Astrocyte (in vitro differentiated cells and primary cell): ENCODE measurements around the gene PPP1CC. TPM values are rescaled to one million over a fixed set of nuclear protein-coding genes. Genes with fewer than 3 reads are reported as not detected.
A peak's percentile ranks its signal among the peaks of the same experiment; 100 is the strongest.

ENCODE experiments used
- DNase-seq: peaks from one replicate; pipeline ENCODE4 v3.0.0-alpha.2; 2010; ENCODE audit warnings: low read depth
- FAIRE-seq: peaks from 2 replicates; lab custom pipeline; 2011; peaks lifted over from hg19 to GRCh38; lab: Jason Lieb, UNC
- H2AFZ ChIP-seq: 2 replicates; pipeline ENCODE4 v1.6.0; 2012; ENCODE audit warnings: low read depth, low read length, inconsistent platforms
- H3K27ac ChIP-seq: 2 replicates; pipeline ENCODE4 v1.5.1; 2011; ENCODE audit warnings: low read depth, low read length, inconsistent platforms
- H3K27me3 ChIP-seq: 2 replicates; pipeline ENCODE4 v1.6.0; 2011; ENCODE audit warnings: low read length, inconsistent platforms; ENCODE audit not compliant: insufficient read depth
- H3K36me3 ChIP-seq: 2 replicates; pipeline ENCODE4 v1.5.1; 2011; ENCODE audit warnings: low read length, inconsistent platforms; ENCODE audit not compliant: insufficient read depth
- H3K4me1 ChIP-seq: 2 replicates; pipeline ENCODE4 v1.5.1; 2011; ENCODE audit warnings: low read length, inconsistent platforms; ENCODE audit not compliant: insufficient read depth
- H3K4me2 ChIP-seq: 2 replicates; pipeline ENCODE4 v1.6.0; 2012; ENCODE audit warnings: low read length, inconsistent platforms
- H3K4me3 ChIP-seq: 2 replicates; pipeline ENCODE4 v1.5.1; 2011; ENCODE audit warnings: low read depth, mild to moderate bottlenecking, low read length, inconsistent platforms; ENCODE audit not compliant: insufficient read depth
- H3K79me2 ChIP-seq: 2 replicates; pipeline ENCODE4 v1.6.0; 2012; ENCODE audit warnings: mild to moderate bottlenecking, low read length, inconsistent platforms; ENCODE audit not compliant: insufficient read depth
- H3K9ac ChIP-seq: 2 replicates; pipeline ENCODE4 v1.6.0; 2012; ENCODE audit warnings: mild to moderate bottlenecking, low read length, inconsistent platforms
- H3K9me3 ChIP-seq: 2 replicates; pipeline ENCODE4 v1.5.1; 2012; ENCODE audit warnings: low read depth, mild to moderate bottlenecking, low read length, inconsistent platforms; ENCODE audit not compliant: insufficient read depth
- H4K20me1 ChIP-seq: 2 replicates; pipeline ENCODE4 v1.6.0; 2012; ENCODE audit warnings: low read length, inconsistent platforms; ENCODE audit not compliant: insufficient read depth
- H3K27ac Mint-ChIP-seq: one replicate; pipeline ENCODE4 v1.8.0; 2021; ENCODE audit warnings: mild to moderate bottlenecking, mixed read lengths; ENCODE audit not compliant: unreplicated experiment
- H3K27me3 Mint-ChIP-seq: one replicate; pipeline ENCODE4 v1.8.0; 2021; ENCODE audit warnings: low read depth, mixed read lengths; ENCODE audit not compliant: unreplicated experiment
- H3K36me3 Mint-ChIP-seq: one replicate; pipeline ENCODE4 v1.8.0; 2021; ENCODE audit warnings: low read depth, mixed read lengths; ENCODE audit not compliant: unreplicated experiment
- H3K4me1 Mint-ChIP-seq: one replicate; pipeline ENCODE4 v1.8.0; 2021; ENCODE audit warnings: low read depth, mixed read lengths; ENCODE audit not compliant: unreplicated experiment
- H3K4me3 Mint-ChIP-seq: one replicate; pipeline ENCODE4 v1.8.0; 2021; ENCODE audit warnings: mild to moderate bottlenecking, moderate library complexity, mixed read lengths; ENCODE audit not compliant: unreplicated experiment
- H3K9me3 Mint-ChIP-seq: one replicate; pipeline ENCODE4 v1.8.0; 2021; ENCODE audit warnings: mild to moderate bottlenecking, mixed read lengths; ENCODE audit not compliant: unreplicated experiment
- CTCF ChIP-seq: IDR thresholded peaks from 2 replicates; pipeline ENCODE4 v1.5.1; 2011; ENCODE audit warnings: low read depth, mild to moderate bottlenecking, inconsistent platforms, low read length, moderate library complexity; ENCODE audit not compliant: insufficient read depth
- EZH2 ChIP-seq: IDR thresholded peaks from 2 replicates; pipeline ENCODE4 v1.6.1; 2012; ENCODE audit warnings: mild to moderate bottlenecking, low read length, inconsistent platforms; ENCODE audit not compliant: insufficient read depth
- total RNA-seq: library from RNA; stranded (reverse); gene quantifications from 2 replicates; pipeline ENCODE4 v1.2.1, GENCODE V29; 2021

The PPP1CC gene
- total RNA-seq, 1 donor from 2014 or later, result 107 TPM

DNA sequence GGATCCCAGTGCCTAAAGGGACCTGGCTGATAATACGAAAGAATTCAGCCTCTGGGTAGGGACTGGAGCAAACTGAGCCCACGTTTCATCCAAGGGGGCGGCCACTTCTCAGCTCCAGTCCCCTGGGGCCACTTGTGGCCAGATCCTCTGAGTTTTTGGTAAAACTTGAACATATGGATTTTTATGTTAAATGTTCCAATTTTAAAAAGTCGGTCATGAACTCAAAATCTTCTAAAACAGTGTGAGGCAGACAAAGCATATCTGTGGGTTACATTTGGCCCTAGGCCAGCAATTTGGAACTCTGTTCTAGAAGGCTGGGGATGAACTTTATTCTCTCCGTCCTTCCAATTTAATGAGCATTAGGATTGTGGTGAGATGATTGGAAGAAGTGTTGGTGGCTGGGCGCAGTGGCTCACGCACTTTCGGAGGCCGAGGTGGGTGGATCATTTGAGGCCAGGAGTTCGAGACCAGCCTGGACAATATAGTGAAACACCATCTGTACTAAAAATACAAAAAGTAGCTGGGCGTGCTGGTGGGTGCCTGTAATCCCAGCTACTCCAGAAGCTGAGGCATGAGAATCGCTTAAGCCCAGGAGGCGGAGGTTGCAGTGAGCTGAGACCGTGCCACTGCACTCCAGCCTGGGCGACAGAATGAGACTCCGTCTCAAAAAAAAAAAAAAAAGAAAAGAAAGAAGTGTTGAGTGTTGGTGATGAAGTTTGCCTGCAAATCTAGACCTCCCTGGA lies 3.0 kb upstream of the PPP1CC start:
- Histone ChIP-seq H3K9me3 (no peaks in the 10 kb centered on the region), H3K9ac (no peak overlapping the region), H4K20me1 (peaks cover 14% of the 10 kb centered on the region), H2AFZ (no peak overlapping the region), H3K27me3 (no peaks in the 10 kb centered on the region), H3K79me2 (peaks cover 20% of the 10 kb centered on the region), H3K27ac (no peak overlapping the region), H3K4me3 (no peak overlapping the region), H3K4me2 (no peak overlapping the region), H3K4me1 (peaks cover 17% of the 10 kb centered on the region), H3K36me3 (no peaks in the 10 kb centered on the region)
- no peak for TF ChIP-seq EZH2
- TF ChIP-seq CTCF, result no peak
- no peak for DNase-seq
- Mint-ChIP-seq H3K9me3 (no peaks in the 10 kb centered on the region), H3K27ac (no peak overlapping the region), H3K27me3 (no peaks in the 10 kb centered on the region), H3K4me3 (peak overlapping the region; percentile 48), H3K4me1 (peaks cover 11% of the 10 kb centered on the region), H3K36me3 (peaks cover 2% of the 10 kb centered on the region)
- no peak for FAIRE-seq

DNA sequence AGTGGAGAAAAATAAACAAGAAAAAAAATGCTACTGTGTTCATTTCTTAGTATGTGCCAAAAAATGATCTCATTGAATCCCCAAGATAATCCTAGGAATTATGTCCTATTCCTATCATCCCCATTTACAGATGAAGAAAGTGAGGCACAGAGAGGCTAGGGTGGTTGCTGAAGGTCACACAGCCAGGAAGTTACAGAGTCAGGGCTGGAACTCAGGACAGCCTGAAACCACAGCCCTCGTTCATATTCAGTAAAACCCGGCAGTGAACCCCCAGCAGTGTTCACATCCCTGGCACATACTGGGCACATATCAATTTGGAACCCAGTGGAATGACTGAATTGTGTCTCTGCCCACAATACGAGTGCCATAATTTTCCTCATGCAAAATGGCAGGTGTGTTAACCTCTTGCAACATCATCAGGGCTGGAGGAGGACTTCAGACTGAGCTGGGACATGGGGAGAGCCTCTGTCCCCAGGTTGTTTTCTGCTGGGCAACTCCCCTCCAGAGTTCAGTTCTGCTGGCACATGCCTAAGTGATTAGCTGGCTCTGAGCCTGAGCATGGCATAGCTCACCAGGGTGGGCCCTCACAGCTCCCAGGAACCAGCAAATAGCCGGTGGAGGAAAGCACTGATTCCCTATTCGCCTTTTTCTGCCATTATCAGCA lies 2.0 kb upstream of the PPP1CC start:
- no peak overlapping the region for H3K27ac ChIP-seq
- H4K20me1 ChIP-seq, result peaks cover 24% of the 10 kb centered on the region
- no peak overlapping the region for H3K4me3 ChIP-seq
- H3K9ac ChIP-seq, result no peak overlapping the region
- Mint-ChIP-seq H3K27me3 (no peaks in the 10 kb centered on the region), H3K9me3 (no peaks in the 10 kb centered on the region), H3K4me1 (peaks cover 15% of the 10 kb centered on the region), H3K36me3 (peaks cover 2% of the 10 kb centered on the region), H3K27ac (no peak overlapping the region), H3K4me3 (no peak overlapping the region)
- H2AFZ ChIP-seq, result no peak overlapping the region
- no peaks in the 10 kb centered on the region for H3K36me3 ChIP-seq
- peaks cover 30% of the 10 kb centered on the region for H3K79me2 ChIP-seq
- DNase-seq (no peak), FAIRE-seq (no peak)
- peak overlapping the region; percentile 85 for H3K4me2 ChIP-seq
- peaks cover 22% of the 10 kb centered on the region for H3K4me1 ChIP-seq
- TF ChIP-seq CTCF (no peak), EZH2 (no peak)
- H3K27me3 ChIP-seq, result no peaks in the 10 kb centered on the region
- H3K9me3 ChIP-seq, result no peaks in the 10 kb centered on the region

GRCh38 chr12:110744151-110744571 lies 1.5 kb upstream of the PPP1CC start:
- Histone ChIP-seq H3K79me2 (peaks cover 36% of the 10 kb centered on the region), H3K4me1 (peaks cover 27% of the 10 kb centered on the region), H3K4me2 (peak overlapping the region; percentile 85), H3K27ac (no peak overlapping the region), H3K4me3 (no peak overlapping the region), H3K36me3 (no peaks in the 10 kb centered on the region), H2AFZ (no peak overlapping the region), H4K20me1 (peaks cover 30% of the 10 kb centered on the region), H3K27me3 (no peaks in the 10 kb centered on the region), H3K9me3 (no peaks in the 10 kb centered on the region), H3K9ac (peak overlapping the region; percentile 69)
- peaks cover 2% of the 10 kb centered on the region for H3K36me3 Mint-ChIP-seq
- peak; percentile 50 for DNase-seq
- no peak for FAIRE-seq
- H3K27ac Mint-ChIP-seq, result no peak overlapping the region
- H3K27me3 Mint-ChIP-seq, result no peaks in the 10 kb centered on the region
- TF ChIP-seq CTCF (no peak), EZH2 (no peak)
- peaks cover 20% of the 10 kb centered on the region for H3K4me1 Mint-ChIP-seq
- H3K4me3 Mint-ChIP-seq, result peak overlapping the region; percentile 100
- H3K9me3 Mint-ChIP-seq, result no peaks in the 10 kb centered on the region
